ENCODE results near the gene CDK14. TPM values are rescaled to one million over a fixed set of nuclear protein-coding genes. Genes with fewer than 3 reads are reported as not detected.

The CDK14 gene
- total RNA-seq, 1 experiment from 2014 or later: 57.9 TPM

DNA sequence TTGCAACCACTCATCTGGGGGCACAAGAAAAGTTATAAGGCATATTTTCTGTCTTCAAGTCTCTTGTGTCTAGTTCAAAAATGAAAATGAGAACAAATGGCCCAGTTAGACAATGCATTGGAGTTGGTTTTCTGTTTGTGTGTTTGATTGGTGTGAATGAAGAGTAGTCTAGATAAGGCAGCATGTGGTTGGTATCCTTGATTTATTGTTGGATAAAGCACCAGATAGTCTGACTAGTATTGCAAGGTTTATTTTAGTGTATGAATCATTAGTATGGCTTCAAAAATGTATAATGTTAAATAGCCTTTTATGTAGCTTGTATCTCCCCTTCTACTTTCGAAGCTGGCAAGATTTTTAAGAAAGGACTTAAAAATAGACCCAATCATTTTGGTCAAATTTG lies 237.3 kb downstream of the CDK14 start (continued):
- TF ChIP-seq AFF4 (CRISPR knock-in tag; IDR thresholded peaks at IDR 0.05; ENCODE audit: borderline replicate concordance) (no peak), HMGA2 (CRISPR knock-in tag; IDR thresholded peaks at IDR 0.05) (no peak)

DNA sequence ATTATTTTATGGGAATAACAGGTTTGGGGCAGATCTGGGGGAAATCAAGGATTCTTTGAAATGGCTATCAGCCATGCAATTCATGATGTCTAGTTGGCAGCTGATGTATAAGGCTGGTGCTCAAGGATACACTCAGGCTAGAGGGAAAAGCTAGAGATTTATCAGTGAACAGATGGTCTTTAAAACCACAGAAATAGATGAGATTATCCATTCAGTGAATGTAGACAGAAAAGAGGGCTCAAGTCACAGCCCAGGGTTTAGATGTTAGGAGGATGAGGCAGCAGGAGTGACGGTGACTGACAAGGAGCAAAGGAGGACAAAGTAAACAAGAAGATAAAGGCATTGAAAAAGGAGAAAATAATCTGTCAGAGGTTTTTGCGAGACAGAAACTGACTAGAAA lies 238.7 kb downstream of the CDK14 start:
- Mint-ChIP-seq H3K4me1 (peaks cover 11% of the 10 kb centered on the region), H3K27ac (no peak overlapping the region), H3K27me3 (ENCODE audit: low read depth) (no peaks in the 10 kb centered on the region), H3K36me3 (peaks cover 45% of the 10 kb centered on the region), H3K9me3 (peaks cover 41% of the 10 kb centered on the region), H3K4me3 (no peak overlapping the region)
- ChIA-PET CTCF (no interaction called here), POLR2A (no interaction called here)
- DNase-seq (ENCODE audit: low spot score) (no peak), ATAC-seq (no peak)
- TF ChIP-seq, protein P1, sequence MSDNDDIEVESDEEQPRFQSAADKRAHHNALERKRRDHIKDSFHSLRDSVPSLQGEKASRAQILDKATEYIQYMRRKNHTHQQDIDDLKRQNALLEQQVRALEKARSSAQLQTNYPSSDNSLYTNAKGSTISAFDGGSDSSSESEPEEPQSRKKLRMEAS (CRISPR knock-in tag; IDR thresholded peaks at IDR 0.05): no peak
- TF ChIP-seq FOXJ3 (CRISPR knock-in tag; IDR thresholded peaks at IDR 0.05; ENCODE audit: borderline replicate concordance) (no peak), SMAD4 (CRISPR knock-in tag; IDR thresholded peaks at IDR 0.05) (no peak), NR3C1 (CRISPR knock-in tag; conservative IDR thresholded peaks at IDR 0.05; ENCODE audit: low read depth) (no peak), ESRRA (CRISPR knock-in tag; IDR thresholded peaks at IDR 0.05; ENCODE audit: borderline replicate concordance) (no peak), SP1 (CRISPR knock-in tag; conservative IDR thresholded peaks at IDR 0.05) (no peak), FOXP1 (CRISPR knock-in tag; IDR thresholded peaks at IDR 0.05; ENCODE audit: borderline replicate concordance) (no peak), IRF2 (CRISPR knock-in tag; IDR thresholded peaks at IDR 0.05; ENCODE audit: borderline replicate concordance, low read depth) (no peak), MXD4 (CRISPR knock-in tag; IDR thresholded peaks at IDR 0.05; ENCODE audit: borderline replicate concordance) (no peak), AFF4 (CRISPR knock-in tag; IDR thresholded peaks at IDR 0.05; ENCODE audit: borderline replicate concordance) (no peak), PRRX2 (CRISPR knock-in tag; IDR thresholded peaks at IDR 0.05) (no peak), JUN (CRISPR knock-in tag; IDR thresholded peaks at IDR 0.05) (no peak), KAT7 (CRISPR knock-in tag; IDR thresholded peaks at IDR 0.05; ENCODE audit: borderline replicate concordance) (no peak), ETV6 (CRISPR knock-in tag; IDR thresholded peaks at IDR 0.05) (no peak), ZNF416 (CRISPR knock-in tag; IDR thresholded peaks at IDR 0.05) (no peak), ZNF423 (CRISPR knock-in tag; IDR thresholded peaks at IDR 0.05) (no peak)
- TF ChIP-seq, protein P2, sequence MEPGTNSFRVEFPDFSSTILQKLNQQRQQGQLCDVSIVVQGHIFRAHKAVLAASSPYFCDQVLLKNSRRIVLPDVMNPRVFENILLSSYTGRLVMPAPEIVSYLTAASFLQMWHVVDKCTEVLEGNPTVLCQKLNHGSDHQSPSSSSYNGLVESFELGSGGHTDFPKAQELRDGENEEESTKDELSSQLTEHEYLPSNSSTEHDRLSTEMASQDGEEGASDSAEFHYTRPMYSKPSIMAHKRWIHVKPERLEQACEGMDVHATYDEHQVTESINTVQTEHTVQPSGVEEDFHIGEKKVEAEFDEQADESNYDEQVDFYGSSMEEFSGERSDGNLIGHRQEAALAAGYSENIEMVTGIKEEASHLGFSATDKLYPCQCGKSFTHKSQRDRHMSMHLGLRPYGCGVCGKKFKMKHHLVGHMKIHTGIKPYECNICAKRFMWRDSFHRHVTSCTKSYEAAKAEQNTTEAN (CRISPR knock-in tag; IDR thresholded peaks at IDR 0.05): no peak
- TF ChIP-seq, protein P3, sequence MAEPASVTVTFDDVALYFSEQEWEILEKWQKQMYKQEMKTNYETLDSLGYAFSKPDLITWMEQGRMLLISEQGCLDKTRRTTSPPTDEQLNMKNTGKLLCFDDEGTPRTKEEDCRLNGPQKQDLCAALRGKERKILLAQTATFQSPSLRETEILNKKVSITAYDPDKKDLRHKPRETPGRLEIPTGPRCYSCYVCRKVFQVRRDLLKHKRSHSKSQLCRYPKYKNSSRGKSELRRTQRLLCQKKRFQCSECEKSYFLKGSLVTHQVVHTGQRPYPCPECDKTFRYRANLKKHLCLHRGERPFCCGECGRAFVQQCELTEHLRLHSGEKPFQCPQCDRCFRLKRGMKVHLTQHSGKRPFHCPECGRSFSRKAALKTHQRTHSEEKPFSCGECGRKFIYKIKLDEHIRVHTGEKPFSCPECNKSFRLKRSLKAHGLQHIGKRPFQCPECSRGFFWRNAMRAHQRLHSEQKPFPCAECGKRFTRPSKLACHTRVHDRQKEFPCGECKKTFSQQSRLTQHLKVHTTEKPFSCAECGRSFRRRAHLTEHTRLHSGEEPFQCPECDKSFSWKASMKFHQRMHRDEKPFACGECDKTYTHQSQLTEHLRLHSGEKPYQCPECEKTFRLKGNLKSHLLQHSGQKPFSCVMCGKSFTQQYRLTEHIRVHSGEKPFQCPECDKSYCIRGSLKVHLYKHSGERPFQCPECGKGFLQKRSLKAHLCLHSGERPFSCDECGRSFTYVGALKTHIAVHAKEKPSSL (CRISPR knock-in tag; conservative IDR thresholded peaks at IDR 0.05): no peak
- TF ChIP-seq, protein P4, sequence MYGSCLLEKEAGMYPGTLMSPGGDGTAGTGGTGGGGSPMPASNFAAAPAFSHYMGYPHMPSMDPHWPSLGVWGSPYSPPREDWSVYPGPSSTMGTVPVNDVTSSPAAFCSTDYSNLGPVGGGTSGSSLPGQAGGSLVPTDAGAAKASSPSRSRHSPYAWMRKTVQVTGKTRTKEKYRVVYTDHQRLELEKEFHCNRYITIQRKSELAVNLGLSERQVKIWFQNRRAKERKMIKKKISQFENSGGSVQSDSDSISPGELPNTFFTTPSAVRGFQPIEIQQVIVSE (CRISPR knock-in tag; IDR thresholded peaks at IDR 0.05; ENCODE audit: borderline replicate concordance): no peak
- TF ChIP-seq, protein P5, sequence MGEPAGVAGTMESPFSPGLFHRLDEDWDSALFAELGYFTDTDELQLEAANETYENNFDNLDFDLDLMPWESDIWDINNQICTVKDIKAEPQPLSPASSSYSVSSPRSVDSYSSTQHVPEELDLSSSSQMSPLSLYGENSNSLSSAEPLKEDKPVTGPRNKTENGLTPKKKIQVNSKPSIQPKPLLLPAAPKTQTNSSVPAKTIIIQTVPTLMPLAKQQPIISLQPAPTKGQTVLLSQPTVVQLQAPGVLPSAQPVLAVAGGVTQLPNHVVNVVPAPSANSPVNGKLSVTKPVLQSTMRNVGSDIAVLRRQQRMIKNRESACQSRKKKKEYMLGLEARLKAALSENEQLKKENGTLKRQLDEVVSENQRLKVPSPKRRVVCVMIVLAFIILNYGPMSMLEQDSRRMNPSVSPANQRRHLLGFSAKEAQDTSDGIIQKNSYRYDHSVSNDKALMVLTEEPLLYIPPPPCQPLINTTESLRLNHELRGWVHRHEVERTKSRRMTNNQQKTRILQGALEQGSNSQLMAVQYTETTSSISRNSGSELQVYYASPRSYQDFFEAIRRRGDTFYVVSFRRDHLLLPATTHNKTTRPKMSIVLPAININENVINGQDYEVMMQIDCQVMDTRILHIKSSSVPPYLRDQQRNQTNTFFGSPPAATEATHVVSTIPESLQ (CRISPR knock-in tag; IDR thresholded peaks at IDR 0.05): no peak
